ENCODE measurements around the gene ATN1. TPM values are rescaled to one million over a fixed set of nuclear protein-coding genes. Genes with fewer than 3 reads are reported as not detected.

Gene ATN1
- total and polyA plus RNA-seq, 11 donors = 38.4 to 82.9 (median 65.6) TPM

- H3K4me3 ChIP-seq = no peak overlapping the region
- intact Hi-C loops (cut with DNase I) = loop anchor here in 7 of 10 donors (5.0 to 10.0 kb wide), 4 partner anchors 145 to 165 kb away; partner anchors contain the start of genes C1R (in 5 of the 7) and C1RL (in 1 of the 7)
- DNase-seq = no peak
Measured at GRCh38 chr12:6947615-6948014, 19.9 kb downstream of the ATN1 start.

GRCh38 chr12:6948873-6949594 lies 21.3 kb downstream of the ATN1 start:
- Histone ChIP-seq H3K4me1 (peaks cover 0 to 73% (median 28%) of the 10 kb centered on the region in 12 donors), H3K27me3 (no peaks in the 10 kb centered on the region), H3K27ac (peak overlapping the region in 1 of 12 donors; percentile 97), H3K4me3 (peak overlapping the region in 1 of 12 donors; percentile 15), H3K36me3 (peaks cover 0 to 21% (median 13%) of the 10 kb centered on the region in 9 donors), H3K9me3 (no peaks in the 10 kb centered on the region)
- DNase-seq (peak in 2 of 5 donors; percentile 15 to 45), ATAC-seq (no peak)
- TF ChIP-seq POLR2A (IDR thresholded peaks at IDR 0.05) = no peak
- TF ChIP-seq CTCF (IDR thresholded peaks at IDR 0.05) = no peak
- intact Hi-C loops (cut with DNase I) = loop anchor here in 7 of 10 donors (5.0 to 10.0 kb wide), 4 partner anchors 143 to 163 kb away; partner anchors contain the start of genes C1R (in 5 of the 7) and C1RL (in 1 of the 7)
- WGBS, 4 donors = 86 to 90% (median 88%) methylated on average over 15 of the region's 15 CpGs

More at GRCh38 chr12:6947615-6948014, 19.9 kb downstream of the ATN1 start:
- Histone ChIP-seq H3K27ac (peak overlapping the region in 1 of 12 donors; percentile 96), H3K36me3 (peaks cover 0 to 21% (median 13%) of the 10 kb centered on the region in 9 donors), H3K4me1 (peaks cover 0 to 75% (median 27%) of the 10 kb centered on the region in 12 donors), H3K9me3 (no peaks in the 10 kb centered on the region), H3K27me3 (no peaks in the 10 kb centered on the region)
- WGBS, 4 donors = 89 to 91% (median 89%) methylated on average over 8 of the region's 8 CpGs
- TF ChIP-seq CTCF (IDR thresholded peaks at IDR 0.05) (no peak), POLR2A (IDR thresholded peaks at IDR 0.05) (no peak)
- no peak for ATAC-seq

- DNase-seq = peak in 1 of 5 donors; percentile 9
Measured at GRCh38 chr12:6950401-6950801, 22.6 kb downstream of the ATN1 start.

More at GRCh38 chr12:6950401-6950801, 22.6 kb downstream of the ATN1 start:
- WGBS, 4 donors = 67 to 92% (median 82%) methylated on average over 1 of the region's 1 CpG
- intact Hi-C loops (cut with DNase I) = no loop called here
- peak overlapping the region in 2 of 12 donors; percentile 82 to 97 for H3K27ac ChIP-seq
- H3K4me1 ChIP-seq = peaks cover 0 to 78% (median 25%) of the 10 kb centered on the region in 12 donors
- peak overlapping the region in 1 of 12 donors; percentile 66 for H3K4me3 ChIP-seq
- no peaks in the 10 kb centered on the region for H3K27me3 ChIP-seq
- no peak for ATAC-seq
- TF ChIP-seq POLR2A (IDR thresholded peaks at IDR 0.05) = no peak
- TF ChIP-seq CTCF (IDR thresholded peaks at IDR 0.05) = no peak
- no peaks in the 10 kb centered on the region for H3K9me3 ChIP-seq
- H3K36me3 ChIP-seq = peaks cover 0 to 18% (median 9%) of the 10 kb centered on the region in 9 donors

Data from heart left ventricle (tissue), 16 donors.